Uterus (tissue), 4 donors: ENCODE data around the gene TAF11L9. TPM values are rescaled to one million over a fixed set of nuclear protein-coding genes. Genes with fewer than 3 reads are reported as not detected.
"Not testable (repeated sequence)": the region's sequence is repeated elsewhere in the genome, so short reads cannot be mapped to it uniquely, and the experiment has no call there.

Experiments used
- DNase-seq, 2 donors: peaks; one replicate each; pipeline ENCODE4 v3.0.0-alpha.2; 2019 to 2020
- H3K27ac ChIP-seq, 2 donors: fragments of 200-600 bp; sonication (generic); 1 replicate in 1 of 2; 2 replicates in 1 of 2; pipeline ENCODE4 v1.5.1; 2016 to 2018
- H3K27me3 ChIP-seq, 2 donors: fragments of 200-600 bp; sonication (generic); one replicate each; pipeline ENCODE4 v1.5.1; 2018 to 2019; ENCODE audit warnings: control low read depth in 1 of 2
- H3K36me3 ChIP-seq, 2 donors: fragments of 200-600 bp; sonication (generic); one replicate each; pipeline ENCODE4 v1.5.1; 2019; ENCODE audit warnings: control low read depth in 1 of 2
- H3K4me1 ChIP-seq, 2 donors: fragments of 200-600 bp; sonication (generic); one replicate each; pipeline ENCODE4 v1.5.1; 2018 to 2019; ENCODE audit warnings: control low read depth in 1 of 2
- H3K4me3 ChIP-seq, 2 donors: fragments of 200-600 bp; sonication (generic); 1 replicate in 1 of 2; 2 replicates in 1 of 2; pipeline ENCODE4 v1.5.1; 2018 to 2019; ENCODE audit warnings: mild to moderate bottlenecking in 1 of 2
- H3K9me3 ChIP-seq, 2 donors: fragments of 200-600 bp; sonication (generic); one replicate each; pipeline ENCODE4 v1.5.1; 2019; ENCODE audit warnings: control low read depth in 1 of 2
- CTCF ChIP-seq, 4 experiments: fragments of 200-600 bp in 2 of 4; fragments of 450-650 bp in 2 of 4; sonication (generic) in 2 of 4; IDR thresholded peaks; one replicate each; pipeline ENCODE4 v1.5.1; 2016 to 2019; ENCODE audit warnings: antibody characterized with exemption in 4 of 4, mild to moderate bottlenecking in 2 of 4, moderate library complexity in 1 of 4
- POLR2A ChIP-seq, 2 donors: fragments of 450-650 bp; IDR thresholded peaks; one replicate each; pipeline ENCODE4 v1.6.1; 2016; ENCODE audit warnings: antibody characterized with exemption in 2 of 2, mild to moderate bottlenecking in 1 of 2, moderate library complexity in 1 of 2
- intact Hi-C: fragments of 100-400 bp; cut with DNase I; formaldehyde crosslinking; loops from one replicate; pipeline ENCODE4 v1.15.1; 2023; ENCODE audit warnings: low total_unique reads
- total RNA-seq, 4 donors: library from RNA; depleted of rRNA in 3 of 4; stranded (reverse); fragments of >200 nt in 3 of 4; gene quantifications; one replicate each; pipeline versions ENCODE4 v1.1.0 to v1.2.4, GENCODE V29; 2014 to 2023
- donor health status: DM: yes; HTN: yes; CAD: no.

Gene TAF11L9
- not detected for total RNA-seq

- intact Hi-C loops, H3K4me3 ChIP-seq, H3K4me1 ChIP-seq, H3K27me3 ChIP-seq, DNase-seq, H3K36me3 ChIP-seq, H3K27ac ChIP-seq, H3K9me3 ChIP-seq: not testable (repeated sequence)
Observed at GRCh38 chr5:17594255-17594654, at the start of gene TAF11L9. TSS of gene TAF11L9 (minus strand) at chr5:17594394.

GRCh38 chr5:17634160-17634559 lies 40.0 kb upstream of the TAF11L9 start, which contains the start of gene TAF11L14:
TSS of gene TAF11L14 (plus strand) at chr5:17634460.
- no peaks in the 10 kb centered on the region for H3K9me3 ChIP-seq
- no peaks in the 10 kb centered on the region for H3K4me1 ChIP-seq
- intact Hi-C loops = no loop called here
- H3K4me3 ChIP-seq = no peak within 1 kb of the TSS
- TF ChIP-seq POLR2A (IDR thresholded peaks at IDR 0.05) = no peak
- no peak for TF ChIP-seq CTCF (IDR thresholded peaks at IDR 0.05)
- no peak for DNase-seq
- H3K36me3 ChIP-seq = no peaks in the 10 kb centered on the region
- no peaks in the 10 kb centered on the region for H3K27me3 ChIP-seq
- no peak within 1 kb of the TSS for H3K27ac ChIP-seq

DNA sequence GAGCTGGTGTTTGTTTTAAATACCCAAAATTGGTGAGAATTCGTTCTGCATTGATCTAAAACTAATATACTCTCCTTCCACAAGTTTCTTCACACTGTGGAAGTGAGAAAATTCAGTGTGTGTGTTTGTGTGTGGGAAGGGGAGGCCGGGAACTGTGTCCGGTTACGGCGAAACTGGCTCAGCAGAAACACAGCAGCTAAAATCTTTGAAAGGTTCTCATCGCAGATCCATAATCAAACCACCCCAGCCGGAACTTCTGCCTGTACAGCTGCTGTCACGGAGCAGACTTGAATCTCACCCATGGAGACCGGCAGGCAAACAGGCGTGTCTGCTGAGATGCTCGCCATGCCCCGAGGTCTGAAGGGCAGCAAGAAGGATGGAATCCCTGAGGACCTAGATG lies 37.6 kb upstream of the TAF11L9 start, which contains the start of gene TAF11L13:
TSS of gene TAF11L13 (plus strand) at position 301 of the 400 bp plus-strand sequence.
- H3K27me3 ChIP-seq, DNase-seq, intact Hi-C loops, H3K4me1 ChIP-seq, H3K36me3 ChIP-seq, H3K4me3 ChIP-seq, H3K9me3 ChIP-seq, H3K27ac ChIP-seq: not testable (repeated sequence)

- H3K36me3 ChIP-seq = no peaks in the 10 kb centered on the region
- no peak overlapping the region for H3K4me3 ChIP-seq
- H3K27ac ChIP-seq = no peak overlapping the region
- intact Hi-C loops = no loop called here
- no peaks in the 10 kb centered on the region for H3K27me3 ChIP-seq
- TF ChIP-seq POLR2A (IDR thresholded peaks at IDR 0.05) (no peak), CTCF (IDR thresholded peaks at IDR 0.05) (no peak)
- DNase-seq = no peak
- H3K4me1 ChIP-seq = no peaks in the 10 kb centered on the region
- H3K9me3 ChIP-seq = no peaks in the 10 kb centered on the region
Observed at GRCh38 chr5:17625686-17626085, 31.5 kb upstream of the TAF11L9 start.

DNA sequence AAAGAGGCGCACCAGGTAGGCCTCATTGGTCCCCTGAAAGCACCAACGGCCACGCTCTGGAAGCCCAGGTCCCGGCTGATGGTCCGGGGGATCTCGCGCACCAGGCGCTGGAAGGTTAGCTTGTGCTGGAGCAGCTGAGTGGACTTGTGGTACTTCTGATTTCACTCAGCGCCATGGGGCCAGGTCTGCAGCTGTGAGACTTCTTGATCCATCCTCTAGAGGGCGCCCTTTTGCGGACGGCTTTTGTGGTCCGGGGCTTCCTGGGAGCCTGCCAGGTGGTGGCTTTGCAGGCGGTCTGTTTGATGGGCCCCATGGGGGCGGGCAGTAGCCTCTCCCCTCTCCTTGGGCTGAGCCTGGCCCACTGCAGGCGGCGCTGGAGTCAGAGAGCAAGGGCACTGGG lies 26.4 kb upstream of the TAF11L9 start:
- H3K4me3 ChIP-seq = no peak overlapping the region
- intact Hi-C loops = no loop called here
- no peak overlapping the region for H3K27ac ChIP-seq
- no peaks in the 10 kb centered on the region for H3K27me3 ChIP-seq
- DNase-seq = no peak
- no peaks in the 10 kb centered on the region for H3K4me1 ChIP-seq
- H3K9me3 ChIP-seq = no peaks in the 10 kb centered on the region
- no peaks in the 10 kb centered on the region for H3K36me3 ChIP-seq
- TF ChIP-seq POLR2A (IDR thresholded peaks at IDR 0.05) (no peak), CTCF (IDR thresholded peaks at IDR 0.05) (no peak)

DNA sequence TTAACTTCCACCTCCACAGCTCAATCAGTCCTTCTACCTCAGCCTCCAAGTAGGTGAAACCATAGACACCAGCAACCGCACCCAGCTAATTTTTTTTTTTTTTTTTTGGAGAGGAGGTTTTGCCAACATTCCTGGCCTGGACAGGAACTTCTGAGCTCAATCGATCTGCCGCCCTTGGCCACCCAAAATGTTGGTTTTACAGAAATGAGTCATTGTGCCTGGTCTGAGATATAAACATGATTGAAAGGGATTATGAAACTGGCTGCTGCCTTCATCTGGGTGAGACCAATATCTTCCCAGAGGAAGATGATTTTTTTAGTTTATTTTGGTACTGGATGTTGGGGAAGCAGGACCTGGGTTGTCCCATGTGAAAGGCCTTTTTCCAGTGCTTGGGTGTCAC lies 25.2 kb upstream of the TAF11L9 start:
- H3K27ac ChIP-seq = no peak overlapping the region
- H3K4me1 ChIP-seq = no peaks in the 10 kb centered on the region
- intact Hi-C loops = no loop called here
- DNase-seq = no peak
- H3K36me3 ChIP-seq = no peaks in the 10 kb centered on the region
- TF ChIP-seq POLR2A (IDR thresholded peaks at IDR 0.05) (no peak), CTCF (IDR thresholded peaks at IDR 0.05) (no peak)
- H3K27me3 ChIP-seq = no peaks in the 10 kb centered on the region
- H3K9me3 ChIP-seq = no peaks in the 10 kb centered on the region
- H3K4me3 ChIP-seq = no peak overlapping the region
